Erythroblast (primary cell): Measurements from ENCODE around the gene RING1.

Experiments
- GATA1 ChIP-seq: IDR thresholded peaks from 2 replicates; pipeline ENCODE4 v1.6.1; 2011; ENCODE audit warnings: low read depth, mild to moderate bottlenecking, control low read depth, low read length, moderate library complexity
- POLR2A ChIP-seq: IDR thresholded peaks from 2 replicates; pipeline ENCODE4 v1.6.1; 2011; ENCODE audit warnings: mild to moderate bottlenecking, low read length

- TF ChIP-seq POLR2A (no peak), GATA1 (no peak)
Measured at GRCh38 chr6:33174784-33175183, 33.5 kb upstream of the RING1 start.
